Activated CD8-positive, alpha-beta memory T cell treated with anti-CD3 and anti-CD28 coated beads, Interleukin-2, amount 50 U/mL, for 24 hours (primary cell): Measurements from ENCODE around the gene NUDT19.
"Not testable (repeated sequence)": the region's sequence is repeated elsewhere in the genome, so short reads cannot be mapped to it uniquely, and the experiment has no call there.

Experiments
- DNase-seq: peaks from one replicate; pipeline ENCODE4 v3.0.0-alpha.2; 2020; ENCODE audit errors: extremely low read depth

The NUDT19 gene

DNA sequence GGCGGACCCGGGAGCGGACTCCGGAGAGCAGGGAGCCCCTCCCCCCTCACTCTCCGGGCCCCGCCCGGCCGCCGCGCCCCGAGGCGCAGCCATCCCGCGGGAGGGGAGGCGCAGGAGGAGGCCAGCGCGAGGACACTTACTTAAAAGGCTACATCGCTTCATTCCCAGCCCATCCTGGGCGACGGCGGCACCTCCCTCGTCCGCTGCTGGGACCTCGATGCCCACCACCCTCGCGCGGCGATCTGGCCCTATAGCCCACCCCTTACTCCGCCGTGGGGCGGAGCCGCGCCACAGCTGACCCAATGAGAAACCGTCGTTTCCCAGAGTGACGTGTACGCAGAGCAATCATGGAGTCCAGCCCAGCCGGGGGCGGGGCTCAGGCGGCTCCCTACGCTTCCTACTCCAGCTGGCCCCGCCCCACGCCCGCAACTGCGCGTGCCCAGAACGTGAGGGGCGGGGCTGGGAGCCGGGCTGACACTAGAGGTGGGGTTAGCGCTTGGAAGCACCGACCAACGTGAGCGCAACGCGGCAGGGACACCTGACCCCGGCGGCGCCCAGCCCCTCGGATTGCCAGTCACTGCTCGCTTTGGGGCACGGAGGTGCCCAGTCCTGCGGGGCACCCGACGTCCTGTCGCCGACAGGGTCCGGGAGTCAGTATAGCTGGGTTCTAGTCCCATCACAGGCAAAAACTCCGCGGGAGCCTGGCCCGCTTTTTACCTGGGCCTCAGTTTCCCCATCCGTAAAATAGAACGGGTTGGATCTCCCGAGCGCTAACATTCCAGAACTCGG is 16.5 kb upstream of the NUDT19 start, which contains the start of gene ANKRD27:
ANKRD27 (minus strand) TSS at position 250 of the 789 bp plus-strand sequence. CDS start 16,165 bp downstream, outside the sequence.
- DNase-seq: peak; percentile 89

DNA sequence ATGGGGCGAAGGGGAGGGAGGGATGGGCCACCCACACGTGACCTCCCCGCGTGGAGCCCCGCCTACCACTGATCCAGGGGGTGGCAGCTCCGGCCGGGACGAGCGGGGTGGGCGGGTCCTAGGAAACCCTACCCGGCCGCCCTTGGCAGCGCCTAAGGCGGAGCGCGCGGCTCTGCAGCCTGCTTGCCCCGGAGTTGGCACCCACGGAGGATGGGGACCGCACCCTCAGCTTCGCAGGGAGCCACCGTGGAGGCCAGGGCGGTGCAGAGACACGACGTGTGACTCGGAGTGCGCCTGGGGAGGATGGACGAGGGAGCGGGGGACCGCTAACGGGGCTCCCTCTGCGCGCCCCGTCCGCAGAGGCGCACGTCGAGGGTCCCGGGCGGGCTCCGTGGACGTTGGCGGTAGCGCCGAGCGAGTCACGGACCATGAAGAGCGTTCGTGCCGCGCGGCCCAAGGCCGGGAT is 15.9 kb upstream of the NUDT19 start, which contains the start of gene RGS9BP:
RGS9BP (plus strand) TSS at position 129 of the 466 bp plus-strand sequence. CDS start 416 bp downstream, outside the sequence.
- no peak for DNase-seq

DNA sequence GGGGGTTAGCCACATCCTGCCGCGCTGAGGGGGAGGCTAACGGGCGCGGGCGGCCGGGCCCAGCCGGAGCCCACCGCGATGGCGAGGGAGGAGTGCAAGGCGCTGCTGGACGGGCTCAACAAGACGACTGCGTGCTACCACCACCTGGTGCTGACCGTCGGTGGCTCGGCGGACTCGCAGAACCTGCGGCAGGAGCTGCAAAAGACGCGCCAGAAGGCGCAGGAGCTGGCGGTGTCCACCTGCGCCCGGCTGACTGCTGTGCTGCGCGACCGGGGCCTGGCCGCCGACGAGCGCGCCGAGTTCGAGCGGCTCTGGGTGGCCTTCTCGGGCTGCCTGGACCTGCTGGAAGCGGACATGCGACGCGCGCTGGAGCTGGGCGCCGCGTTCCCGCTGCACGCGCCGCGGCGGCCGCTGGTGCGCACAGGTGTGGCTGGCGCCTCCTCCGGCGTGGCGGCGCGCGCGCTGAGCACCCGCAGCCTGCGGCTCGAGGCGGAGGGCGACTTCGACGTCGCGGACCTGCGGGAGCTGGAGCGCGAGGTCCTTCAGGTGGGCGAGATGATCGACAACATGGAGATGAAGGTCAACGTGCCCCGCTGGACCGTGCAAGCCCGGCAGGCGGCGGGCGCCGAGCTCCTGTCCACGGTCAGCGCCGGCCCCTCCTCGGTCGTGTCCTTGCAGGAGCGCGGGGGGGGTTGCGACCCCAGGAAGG is 15.3 kb upstream of the NUDT19 start:
- no peak for DNase-seq

DNA sequence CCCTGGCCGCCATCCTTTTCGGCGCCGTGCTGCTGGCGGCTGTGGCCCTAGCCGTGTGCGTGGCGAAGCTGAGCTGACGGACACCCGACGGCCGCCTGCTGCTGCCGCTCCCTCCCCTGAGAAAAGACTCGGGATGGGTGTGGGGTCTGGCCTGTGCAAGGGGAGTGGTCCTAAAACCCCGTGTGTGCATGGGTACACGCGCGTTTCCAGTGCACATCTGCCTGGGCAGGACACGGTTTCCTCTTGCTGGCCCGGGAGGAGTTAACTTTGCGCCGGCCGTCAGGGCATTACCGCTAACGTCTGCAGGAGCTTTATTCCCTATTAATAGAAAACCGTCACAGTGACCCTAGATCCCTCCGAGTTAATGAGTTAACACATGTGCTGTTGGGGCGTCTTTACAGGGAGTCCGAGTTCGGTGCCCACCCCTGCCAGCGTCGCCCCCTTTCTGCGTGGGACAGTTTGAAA is 14.7 kb upstream of the NUDT19 start:
- DNase-seq: no peak

DNA sequence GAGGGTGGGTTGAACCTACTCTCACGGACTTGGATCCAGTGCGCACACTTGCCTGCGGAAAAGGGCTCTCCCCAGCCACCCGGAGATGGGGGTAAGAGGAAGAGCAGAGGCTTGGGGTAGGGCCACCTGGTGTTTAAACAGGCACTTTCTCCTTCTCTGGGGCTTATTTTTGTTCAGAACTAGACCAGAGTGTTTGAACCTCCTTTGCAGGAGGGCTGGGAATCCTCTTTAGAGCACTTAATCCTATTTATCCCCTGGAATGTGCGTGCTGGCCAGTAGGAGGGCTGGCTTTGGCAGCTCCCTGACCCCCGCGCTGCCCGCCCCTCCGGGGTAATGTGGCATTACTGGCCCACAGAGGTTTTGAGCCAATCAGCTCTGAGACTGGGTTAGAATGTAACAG is 14.0 kb upstream of the NUDT19 start:
- DNase-seq: no peak

DNA sequence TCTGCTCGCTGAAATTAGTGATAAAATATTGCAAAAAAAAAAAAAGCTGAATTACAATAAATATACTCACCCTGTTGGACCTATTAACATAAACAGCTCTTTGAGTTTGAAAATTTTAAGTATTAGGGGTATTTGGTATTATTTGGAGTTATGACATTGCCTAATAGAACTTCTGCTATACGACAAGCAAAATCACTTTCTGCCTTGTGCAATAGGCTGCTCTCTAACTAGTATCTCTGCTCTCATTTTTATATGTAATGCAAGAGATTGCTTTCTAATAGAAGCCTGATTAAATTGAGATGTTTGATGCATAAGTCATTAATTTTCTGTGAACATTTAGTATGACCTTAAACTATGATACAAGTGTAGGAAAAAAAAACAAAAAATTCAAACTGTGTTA is 10.6 kb upstream of the NUDT19 start:
- DNase-seq: no peak

DNA sequence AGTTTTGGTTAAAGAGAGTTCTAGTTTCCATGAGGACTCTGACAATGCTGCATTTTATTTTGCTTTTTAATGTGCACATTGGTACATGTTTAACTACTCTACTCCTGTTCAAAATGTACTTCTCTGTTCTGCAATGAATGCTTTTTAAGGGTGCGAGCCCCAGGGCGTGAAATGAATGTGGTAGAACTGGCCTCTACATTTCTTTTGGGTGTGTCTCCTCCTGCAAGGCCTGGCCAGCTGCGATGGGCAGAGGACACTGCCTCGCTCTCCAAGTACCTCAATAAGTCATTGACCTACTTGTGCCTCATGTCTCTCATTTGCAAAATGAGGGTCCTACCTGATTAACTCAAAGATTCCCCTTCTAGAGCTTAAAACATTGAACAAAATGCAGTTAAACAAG is 9.3 kb upstream of the NUDT19 start:
- DNase-seq: no peak

DNA sequence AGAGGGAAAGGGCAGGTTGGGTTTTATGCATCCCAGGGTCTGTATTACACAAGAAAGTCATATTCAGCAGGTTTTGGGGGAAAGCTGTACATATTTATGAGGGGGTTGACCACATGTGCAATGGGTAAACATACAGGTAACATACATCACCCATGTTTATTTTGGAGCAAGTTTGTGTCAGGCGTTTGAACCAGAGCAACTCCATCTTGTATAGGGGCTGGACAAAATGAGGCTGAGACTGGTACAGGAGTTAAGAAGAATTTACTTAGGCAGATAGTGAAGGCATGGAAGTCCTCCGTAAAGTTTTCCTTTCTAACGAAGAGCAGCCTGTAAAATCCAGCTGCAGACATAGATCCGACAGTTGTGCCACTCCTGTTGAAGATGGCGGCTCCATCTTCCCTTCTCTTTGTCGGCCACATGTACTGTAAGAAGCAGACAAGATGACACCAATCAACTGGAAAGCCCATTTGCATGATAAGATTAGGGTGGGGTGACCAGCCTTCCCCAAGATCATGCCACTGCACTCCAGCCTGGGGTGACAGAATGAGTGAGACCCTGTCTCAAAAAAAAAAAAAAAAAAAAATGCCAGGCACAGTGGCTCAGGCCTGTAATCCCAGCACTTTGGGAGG is 4.7 kb upstream of the NUDT19 start:
- no peak for DNase-seq

DNA sequence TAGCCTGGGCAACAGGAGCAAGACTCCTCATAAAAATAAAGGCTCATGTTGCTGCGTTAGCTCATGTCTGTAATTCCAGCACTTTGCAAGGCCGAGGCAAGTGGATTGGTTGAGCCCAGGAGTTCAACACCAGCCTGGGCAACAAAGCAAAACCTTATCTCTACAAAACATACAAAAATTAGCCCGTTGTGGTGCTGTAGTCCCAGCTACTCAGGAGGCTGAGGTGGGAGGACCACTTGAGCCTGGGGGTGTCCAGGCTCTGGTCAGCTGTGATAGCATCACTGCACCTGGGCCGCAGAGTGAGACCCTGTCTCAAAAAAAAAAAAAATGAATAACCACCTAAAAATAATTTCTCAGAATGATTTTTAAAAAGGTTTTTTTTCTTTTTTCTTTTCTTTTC is 3.9 kb upstream of the NUDT19 start:
- no peak for DNase-seq

DNA sequence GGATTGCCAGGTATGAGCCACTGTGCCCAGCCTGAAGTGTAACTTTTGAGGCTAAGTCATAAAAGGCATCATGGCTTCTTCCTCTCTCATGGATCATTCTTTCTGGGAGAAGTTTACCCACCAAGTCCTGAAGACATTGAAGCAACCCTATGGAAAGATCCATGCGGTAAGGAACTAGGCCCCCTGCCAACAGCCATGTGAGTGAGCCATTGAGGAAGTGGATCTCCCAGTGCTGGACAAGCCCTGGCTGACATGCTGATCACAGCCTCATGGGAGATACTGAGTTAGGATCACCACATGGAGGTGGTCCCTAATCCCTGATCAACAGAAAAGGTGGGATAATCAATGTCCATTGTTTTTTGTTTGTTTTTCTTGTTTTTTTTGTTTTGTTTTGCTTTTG is 3.3 kb upstream of the NUDT19 start:
- DNase-seq: no peak

DNA sequence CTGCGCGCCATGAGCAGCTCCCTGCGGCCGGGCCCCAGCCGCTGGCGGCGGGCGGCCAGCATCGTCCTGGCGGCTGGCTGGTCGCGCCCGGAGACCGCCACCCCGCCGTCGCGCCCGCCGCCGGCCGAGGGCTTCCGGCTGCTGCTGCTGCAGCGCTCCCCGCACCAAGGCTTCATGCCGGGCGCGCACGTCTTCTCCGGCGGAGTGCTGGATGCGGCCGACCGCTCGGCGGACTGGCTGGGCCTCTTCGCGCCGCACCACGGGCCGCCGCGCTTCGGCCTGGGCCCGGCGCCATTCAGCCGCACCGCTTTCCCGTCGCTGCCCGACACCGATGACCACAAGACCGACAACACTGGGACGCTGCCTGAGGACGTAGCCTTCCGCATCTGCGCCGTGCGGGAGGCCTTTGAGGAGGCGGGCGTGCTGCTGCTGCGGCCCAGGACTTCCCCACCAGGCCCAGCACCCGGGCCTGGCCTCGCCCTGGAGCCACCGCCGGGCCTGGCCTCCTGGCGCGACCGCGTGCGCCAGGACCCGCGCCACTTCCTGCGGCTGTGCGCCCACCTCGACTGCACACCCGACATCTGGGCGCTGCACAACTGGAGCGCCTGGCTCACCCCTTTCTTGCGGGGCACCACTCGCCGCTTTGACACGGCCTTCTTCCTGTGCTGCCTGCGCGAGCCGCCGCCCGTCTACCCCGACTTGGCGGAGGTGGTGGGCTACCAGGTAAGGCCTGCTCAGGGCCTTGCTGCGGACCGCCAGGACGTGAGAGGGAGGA is 518 bp downstream of the NUDT19 start:
- DNase-seq: no peak

DNA sequence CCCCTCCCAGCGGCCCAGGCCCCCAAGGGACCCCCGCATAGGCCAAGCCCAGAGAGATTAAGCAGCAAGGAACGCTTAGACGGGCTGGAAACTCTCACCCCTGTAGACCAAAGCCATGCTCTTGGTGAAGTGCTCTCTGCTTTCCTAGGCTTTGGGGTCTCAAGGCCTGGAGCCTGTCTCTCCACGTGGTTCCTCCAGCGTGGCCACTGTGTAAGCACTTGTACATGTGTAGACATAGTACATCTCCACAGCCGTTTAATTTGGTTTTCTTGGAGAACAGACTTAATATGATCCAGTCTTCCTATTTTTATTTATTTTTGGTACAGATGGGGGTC is 1.1 kb downstream of the NUDT19 start:
- no peak for DNase-seq

DNA sequence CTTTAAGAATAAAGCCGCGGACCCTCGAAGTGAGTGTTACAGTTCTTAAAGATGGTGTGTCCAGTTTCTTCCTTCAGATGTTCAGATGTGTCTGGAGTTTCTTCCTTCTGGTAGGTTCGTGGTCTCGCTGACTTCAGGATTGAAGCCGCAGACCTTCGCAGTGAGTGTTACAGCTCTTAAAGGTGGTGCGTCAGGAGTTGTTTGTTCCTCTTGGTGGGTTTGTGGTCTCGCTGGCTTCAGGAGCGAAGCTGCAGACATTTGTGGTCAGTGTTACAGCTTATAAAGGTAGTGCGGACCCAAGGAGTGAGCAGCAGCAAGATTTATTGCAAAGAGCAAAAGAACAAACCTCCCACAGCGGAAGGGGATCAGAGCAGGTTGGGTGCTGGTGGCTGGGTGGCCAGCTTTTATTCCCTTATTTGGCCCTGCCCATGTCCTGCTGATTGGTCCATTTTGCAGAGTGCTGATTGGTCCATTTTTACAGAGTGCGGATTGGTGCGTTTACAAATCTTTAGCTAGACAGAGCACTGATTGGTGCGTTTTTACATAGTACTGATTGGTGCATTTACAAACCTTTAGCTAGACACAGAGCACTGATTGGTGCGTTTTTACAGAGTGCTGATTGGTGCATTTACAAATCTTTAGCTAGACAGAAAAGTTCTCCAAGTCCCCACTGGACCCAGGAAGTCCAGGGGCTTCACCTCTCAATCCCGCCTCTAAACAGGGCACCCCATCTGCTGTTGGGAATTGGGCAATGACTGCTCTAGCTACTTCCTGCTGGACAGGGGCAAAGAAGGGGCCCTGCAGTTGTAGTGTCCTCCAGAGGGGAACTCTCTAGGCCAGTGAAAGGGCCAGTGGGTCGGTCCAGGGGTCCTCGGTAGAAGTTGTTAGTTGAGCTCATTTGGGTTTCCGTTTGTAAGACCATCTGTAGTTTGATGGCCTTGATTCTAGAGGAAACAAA is 1.8 kb downstream of the NUDT19 start:
- not testable (repeated sequence) for DNase-seq

DNA sequence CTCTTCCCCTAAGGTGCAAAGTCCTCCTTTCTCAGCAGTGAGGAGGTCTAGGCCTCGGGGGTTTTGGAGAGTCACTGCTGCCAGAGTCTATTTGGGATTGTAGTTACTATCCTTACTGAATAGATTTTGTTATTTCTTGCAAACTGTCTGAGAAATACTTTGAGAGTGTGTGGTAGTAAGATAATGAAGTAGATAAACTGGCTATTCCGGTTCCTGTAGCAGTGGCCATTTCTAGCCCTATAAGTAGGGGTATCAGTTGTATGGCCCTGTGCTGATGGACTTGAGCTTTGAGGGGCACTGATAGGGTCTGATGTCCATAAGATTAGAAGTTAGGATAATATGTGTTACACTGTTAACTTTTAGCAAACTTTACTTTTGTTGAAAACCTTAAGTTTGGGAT is 2.7 kb downstream of the NUDT19 start:
- not testable (repeated sequence) for DNase-seq

DNA sequence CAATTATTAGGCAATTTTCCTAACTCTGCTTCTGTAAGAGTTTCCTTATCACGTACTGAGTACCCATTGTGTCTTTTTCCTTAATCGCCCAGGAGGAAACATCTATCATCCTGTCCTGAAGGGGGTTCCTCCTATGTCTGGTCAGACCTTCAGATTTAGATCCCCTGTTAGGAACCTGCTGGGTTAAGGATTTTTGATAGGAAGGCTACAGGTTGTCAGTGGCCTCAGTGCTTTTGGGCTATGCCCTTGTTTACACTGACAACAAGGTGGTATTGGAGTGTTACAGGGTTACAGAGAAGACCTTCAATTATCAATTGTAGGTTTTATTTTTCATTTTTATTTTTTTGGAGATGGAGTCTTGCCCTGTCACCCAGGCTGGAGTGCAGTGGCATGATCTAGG is 3.2 kb downstream of the NUDT19 start:
- DNase-seq: not testable (repeated sequence)

DNA sequence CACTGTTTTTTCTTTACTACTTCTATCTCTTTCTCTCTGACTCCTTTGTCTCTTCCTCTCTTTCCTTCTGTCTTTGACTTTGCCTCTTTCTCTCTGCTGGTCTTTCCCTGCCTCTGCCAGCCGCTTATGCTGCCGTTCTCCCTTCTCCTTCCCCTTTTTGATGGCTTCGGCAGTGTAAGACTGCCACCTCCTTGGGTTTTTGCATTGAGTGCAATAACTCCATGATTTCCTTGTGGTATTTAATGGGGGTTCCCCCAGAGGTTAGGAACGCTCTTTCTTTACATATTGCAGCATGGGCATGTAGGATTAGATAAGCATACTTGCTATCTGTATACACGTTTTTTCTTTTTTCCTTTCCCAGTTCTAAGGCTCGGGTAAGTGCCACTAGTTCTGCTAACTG is 3.9 kb downstream of the NUDT19 start:
- not testable (repeated sequence) for DNase-seq

DNA sequence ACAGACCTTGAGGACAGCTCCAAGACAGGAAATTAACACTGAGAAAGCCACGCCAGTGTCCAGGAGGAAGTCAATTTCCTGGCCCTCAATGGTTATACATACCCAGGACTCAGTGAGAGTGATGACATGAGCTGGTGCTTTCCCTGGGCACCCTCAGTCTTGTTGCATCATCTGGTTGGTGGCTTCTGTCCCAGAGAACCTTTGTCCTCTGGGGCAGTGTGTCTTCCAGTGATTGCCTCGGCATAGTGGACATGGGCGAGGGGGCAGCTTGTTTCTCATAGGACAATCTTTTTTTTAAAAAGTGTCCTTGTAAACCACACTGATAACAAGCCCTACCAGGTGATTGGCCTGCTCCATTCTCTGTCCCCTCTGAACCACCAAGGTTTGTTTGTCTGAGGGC is 5.2 kb downstream of the NUDT19 start:
- DNase-seq: not testable (repeated sequence)

DNA sequence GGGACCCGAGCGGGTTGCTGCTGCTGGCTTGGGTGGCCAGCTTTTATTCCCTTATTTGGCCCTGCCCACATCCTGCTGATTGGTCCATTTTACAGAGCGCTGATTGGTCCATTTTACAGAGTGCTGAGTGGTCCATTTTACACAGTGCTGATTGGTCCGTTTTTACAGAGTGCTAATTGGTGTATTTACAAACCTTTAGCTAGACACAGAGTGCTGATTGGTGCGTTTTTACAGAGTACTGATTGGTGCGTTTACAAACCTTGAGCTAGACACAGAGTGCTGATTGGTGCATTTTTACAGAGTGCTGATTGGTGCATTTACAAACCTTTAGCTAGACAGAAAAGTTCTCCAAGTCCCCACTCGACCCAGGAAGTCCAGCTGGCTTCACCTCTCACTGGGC is 8.5 kb downstream of the NUDT19 start:
- DNase-seq: not testable (repeated sequence)

DNA sequence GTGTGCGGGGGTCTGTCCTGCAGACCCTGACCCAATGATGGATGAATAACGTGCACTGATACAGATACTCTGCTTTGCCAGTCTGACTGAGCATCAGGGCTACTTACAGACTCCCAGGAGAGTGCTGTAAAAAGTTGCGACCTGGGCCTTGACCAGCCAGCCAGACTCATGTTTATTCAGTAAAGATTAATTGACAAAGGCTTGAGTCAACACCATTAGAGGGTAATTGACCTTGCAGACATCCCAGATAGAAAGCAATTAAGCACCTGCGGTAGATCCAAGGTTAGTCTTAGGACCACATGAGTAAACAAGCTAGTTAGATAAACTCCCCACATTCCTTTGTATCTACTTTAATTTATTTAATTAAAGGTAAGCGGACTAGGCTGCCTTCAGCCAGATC is 10.4 kb downstream of the NUDT19 start:
- DNase-seq: no peak

DNA sequence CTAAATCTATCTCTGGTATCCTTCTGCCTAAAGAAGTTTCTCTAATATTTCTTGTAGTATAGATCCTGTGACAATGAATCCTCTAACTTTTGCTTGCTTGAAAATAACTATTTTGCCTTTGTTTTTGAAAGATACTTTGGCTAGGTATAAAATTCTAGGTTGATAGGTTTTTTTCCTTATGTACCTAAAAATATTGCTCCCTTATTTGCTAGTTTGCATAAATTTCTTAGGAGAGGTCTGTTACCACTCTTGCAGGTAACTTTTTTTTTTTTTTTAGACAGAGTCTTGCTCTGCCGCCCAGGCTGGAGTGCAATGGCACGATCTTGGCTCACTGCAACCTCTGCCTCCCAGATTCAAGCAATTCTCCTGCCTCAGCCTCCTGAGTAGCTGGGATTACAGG is 12.4 kb downstream of the NUDT19 start:
- DNase-seq: not testable (repeated sequence)

DNA sequence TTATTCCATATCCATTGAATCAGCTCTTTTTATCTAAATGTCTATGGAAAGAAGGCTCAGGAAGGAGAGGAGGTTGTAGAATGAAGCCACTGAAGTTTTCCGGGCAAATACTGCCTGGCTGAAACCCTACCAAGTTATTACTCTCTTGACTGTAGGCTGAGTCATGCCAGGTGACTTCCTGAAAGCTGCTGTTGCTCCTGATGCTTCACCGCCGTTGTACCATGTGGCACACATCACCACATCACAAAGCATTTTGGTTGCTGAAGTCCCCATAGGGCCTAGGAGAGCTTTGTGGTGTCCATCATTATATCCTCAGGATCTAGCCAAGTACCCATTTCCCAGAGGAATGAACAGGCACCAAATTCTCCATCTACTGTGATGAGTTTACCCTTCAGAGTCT is 16.8 kb downstream of the NUDT19 start:
- DNase-seq: no peak
